Measurements from ENCODE around the gene NFIC.

- TF ChIP-seq CTCF (IDR thresholded peaks at IDR 0.05; ENCODE audit: insufficient read depth, low read depth, low read length) (no peak), EZH2 (IDR thresholded peaks at IDR 0.05; ENCODE audit: insufficient read depth, low read length) (no peak)
These were observed 136.7 kb downstream of the NFIC start for GRCh38 chr19:3503036-3503572.

All from astrocyte (in vitro differentiated cells and primary cell).